Activated CD4-positive, alpha-beta T cell treated with anti-CD3 and anti-CD28 coated beads, Interleukin-2, amount 10 ng/mL, durations not matched to agents 7 days and 5 days (primary cell): ENCODE data around the gene KLHL14. TPM values are rescaled to one million over a fixed set of nuclear protein-coding genes. Genes with fewer than 3 reads are reported as not detected.

Experiments
- CTCF ChIA-PET: fragments of 350-600 bp; sonication (Branson Sonifier 250); formaldehyde crosslinking; loops from one replicate; lab custom pipeline; 2021; ENCODE audit warnings: antibody characterized with exemption; lab: Charles Lee
- POLR2A ChIA-PET: fragments of 350-600 bp; sonication (Branson Sonifier 250); formaldehyde crosslinking; loops from one replicate; lab custom pipeline; 2021; ENCODE audit warnings: antibody characterized with exemption; lab: Charles Lee
- DNase-seq: peaks from one replicate; pipeline ENCODE4 v3.0.0-alpha.2; 2020
- H3K27ac Mint-ChIP-seq: one replicate; pipeline ENCODE4 v1.8.0; 2021; ENCODE audit warnings: mild to moderate bottlenecking, moderate library complexity, mixed read lengths
- H3K27me3 Mint-ChIP-seq: one replicate; pipeline ENCODE4 v1.8.0; 2021; ENCODE audit warnings: mixed read lengths
- H3K36me3 Mint-ChIP-seq: one replicate; pipeline ENCODE4 v1.8.0; 2021; ENCODE audit warnings: low read depth, mixed read lengths
- H3K4me1 Mint-ChIP-seq: one replicate; pipeline ENCODE4 v1.8.0; 2021; ENCODE audit warnings: mixed read lengths
- H3K4me3 Mint-ChIP-seq: one replicate; pipeline ENCODE4 v1.8.0; 2021; ENCODE audit warnings: mild to moderate bottlenecking, moderate library complexity, mixed read lengths
- H3K9me3 Mint-ChIP-seq: one replicate; pipeline ENCODE4 v1.8.0; 2021; ENCODE audit warnings: mixed read lengths
- total RNA-seq, 2 experiments: library from RNA; stranded (reverse); gene quantifications; one replicate each; pipeline ENCODE4 v1.2.3, GENCODE V29; 2021

Gene KLHL14
- total RNA-seq, 2 experiments from 2014 or later, result not detected

- POLR2A ChIA-PET, result no interaction called here
- no peaks in the 10 kb centered on the region for H3K36me3 Mint-ChIP-seq
- no peaks in the 10 kb centered on the region for H3K9me3 Mint-ChIP-seq
- no peaks in the 10 kb centered on the region for H3K4me1 Mint-ChIP-seq
- no peak for DNase-seq
- peaks cover 15% of the 10 kb centered on the region for H3K27me3 Mint-ChIP-seq
- no peak overlapping the region for H3K27ac Mint-ChIP-seq
- CTCF ChIA-PET, result no interaction called here
- H3K4me3 Mint-ChIP-seq, result no peak overlapping the region
These were observed 9.5 kb downstream of the KLHL14 start for GRCh38 chr18:32763293-32763692.

- CTCF ChIA-PET, result no interaction called here
- Mint-ChIP-seq H3K4me1 (no peaks in the 10 kb centered on the region), H3K4me3 (no peak overlapping the region), H3K36me3 (no peaks in the 10 kb centered on the region), H3K27ac (no peak overlapping the region), H3K9me3 (no peaks in the 10 kb centered on the region), H3K27me3 (peaks cover 9% of the 10 kb centered on the region)
- no peak for DNase-seq
- POLR2A ChIA-PET, result no interaction called here
These were observed 11.6 kb downstream of the KLHL14 start for GRCh38 chr18:32761231-32761630.

GRCh38 chr18:32760391-32760790 is 12.4 kb downstream of the KLHL14 start:
- Mint-ChIP-seq H3K4me3 (no peak overlapping the region), H3K27ac (no peak overlapping the region), H3K4me1 (no peaks in the 10 kb centered on the region), H3K9me3 (no peaks in the 10 kb centered on the region), H3K36me3 (no peaks in the 10 kb centered on the region), H3K27me3 (peaks cover 13% of the 10 kb centered on the region)
- no peak for DNase-seq
- ChIA-PET CTCF (no interaction called here), POLR2A (no interaction called here)

GRCh38 chr18:32759611-32760167 is 13.1 kb downstream of the KLHL14 start:
- Mint-ChIP-seq H3K36me3 (no peaks in the 10 kb centered on the region), H3K4me3 (no peak overlapping the region), H3K27me3 (peaks cover 13% of the 10 kb centered on the region), H3K4me1 (no peaks in the 10 kb centered on the region), H3K9me3 (no peaks in the 10 kb centered on the region), H3K27ac (no peak overlapping the region)
- POLR2A ChIA-PET, result no interaction called here
- DNase-seq, result no peak
- CTCF ChIA-PET, result no interaction called here

GRCh38 chr18:32754508-32755263 is 18.1 kb downstream of the KLHL14 start:
- H3K36me3 Mint-ChIP-seq, result no peaks in the 10 kb centered on the region
- ChIA-PET POLR2A (no interaction called here), CTCF (no interaction called here)
- H3K4me1 Mint-ChIP-seq, result no peaks in the 10 kb centered on the region
- no peaks in the 10 kb centered on the region for H3K9me3 Mint-ChIP-seq
- no peak overlapping the region for H3K4me3 Mint-ChIP-seq
- H3K27me3 Mint-ChIP-seq, result peaks cover 10% of the 10 kb centered on the region
- no peak for DNase-seq
- no peak overlapping the region for H3K27ac Mint-ChIP-seq

GRCh38 chr18:32753656-32754260 is 19.1 kb downstream of the KLHL14 start:
- POLR2A ChIA-PET, result no interaction called here

GRCh38 chr18:32750328-32750727 is 22.5 kb downstream of the KLHL14 start:
- H3K4me1 Mint-ChIP-seq, result no peaks in the 10 kb centered on the region
- no peaks in the 10 kb centered on the region for H3K9me3 Mint-ChIP-seq
- ChIA-PET POLR2A (no interaction called here), CTCF (interaction anchor here (0.7 kb wide), 1 partner anchor 119 kb away, joined by 3 read pairs; no protein-coding TSS in a partner anchor)
- H3K27ac Mint-ChIP-seq, result no peak overlapping the region
- DNase-seq, result no peak
- no peaks in the 10 kb centered on the region for H3K36me3 Mint-ChIP-seq
- peaks cover 2% of the 10 kb centered on the region for H3K27me3 Mint-ChIP-seq
- no peak overlapping the region for H3K4me3 Mint-ChIP-seq

More at GRCh38 chr18:32753656-32754260, 19.1 kb downstream of the KLHL14 start:
- DNase-seq, result no peak
- Mint-ChIP-seq H3K27me3 (peaks cover 9% of the 10 kb centered on the region), H3K9me3 (no peaks in the 10 kb centered on the region), H3K27ac (no peak overlapping the region), H3K36me3 (no peaks in the 10 kb centered on the region), H3K4me3 (no peak overlapping the region), H3K4me1 (no peaks in the 10 kb centered on the region)
- CTCF ChIA-PET, result no interaction called here

GRCh38 chr18:32749809-32750208 is 23.0 kb downstream of the KLHL14 start:
- Mint-ChIP-seq H3K9me3 (no peaks in the 10 kb centered on the region), H3K4me3 (no peak overlapping the region), H3K27ac (no peak overlapping the region), H3K36me3 (no peaks in the 10 kb centered on the region), H3K4me1 (no peaks in the 10 kb centered on the region), H3K27me3 (peaks cover 2% of the 10 kb centered on the region)
- POLR2A ChIA-PET, result no interaction called here
- CTCF ChIA-PET, result no interaction called here
- no peak for DNase-seq

- ChIA-PET CTCF (no interaction called here), POLR2A (no interaction called here)
- H3K9me3 Mint-ChIP-seq, result no peaks in the 10 kb centered on the region
- no peaks in the 10 kb centered on the region for H3K36me3 Mint-ChIP-seq
- H3K4me3 Mint-ChIP-seq, result no peak overlapping the region
- H3K27ac Mint-ChIP-seq, result no peak overlapping the region
- H3K4me1 Mint-ChIP-seq, result no peaks in the 10 kb centered on the region
- DNase-seq, result no peak
- peaks cover under 1% of the 10 kb centered on the region for H3K27me3 Mint-ChIP-seq
These were observed 30.2 kb downstream of the KLHL14 start for GRCh38 chr18:32742579-32742978.

GRCh38 chr18:32735781-32736180 is 37.0 kb downstream of the KLHL14 start:
- ChIA-PET POLR2A (no interaction called here), CTCF (interaction anchor here (0.7 kb wide), 1 partner anchor 73 kb away, joined by 3 read pairs; no protein-coding TSS in a partner anchor)
- Mint-ChIP-seq H3K9me3 (no peaks in the 10 kb centered on the region), H3K4me1 (peaks cover 3% of the 10 kb centered on the region), H3K27me3 (peaks cover 5% of the 10 kb centered on the region), H3K36me3 (no peaks in the 10 kb centered on the region), H3K4me3 (no peak overlapping the region), H3K27ac (no peak overlapping the region)
- no peak for DNase-seq

GRCh38 chr18:32734442-32734841 is 38.4 kb downstream of the KLHL14 start:
- DNase-seq, result no peak
- CTCF ChIA-PET, result no interaction called here
- Mint-ChIP-seq H3K9me3 (no peaks in the 10 kb centered on the region), H3K4me1 (peaks cover 7% of the 10 kb centered on the region), H3K27ac (no peak overlapping the region), H3K36me3 (no peaks in the 10 kb centered on the region), H3K4me3 (no peak overlapping the region), H3K27me3 (peaks cover 5% of the 10 kb centered on the region)
- POLR2A ChIA-PET, result no interaction called here

- Mint-ChIP-seq H3K4me1 (peaks cover 7% of the 10 kb centered on the region), H3K9me3 (no peaks in the 10 kb centered on the region), H3K4me3 (no peak overlapping the region), H3K36me3 (no peaks in the 10 kb centered on the region), H3K27me3 (peaks cover 3% of the 10 kb centered on the region), H3K27ac (no peak overlapping the region)
- no peak for DNase-seq
- ChIA-PET POLR2A (no interaction called here), CTCF (no interaction called here)
These were observed 40.7 kb downstream of the KLHL14 start for GRCh38 chr18:32732165-32732564.

- peak overlapping the region; percentile 9 for H3K4me3 Mint-ChIP-seq
- peaks cover 3% of the 10 kb centered on the region for H3K27me3 Mint-ChIP-seq
- DNase-seq, result no peak
- H3K9me3 Mint-ChIP-seq, result no peaks in the 10 kb centered on the region
- POLR2A ChIA-PET, result no interaction called here
- peaks cover 7% of the 10 kb centered on the region for H3K4me1 Mint-ChIP-seq
- peak overlapping the region; percentile 77 for H3K27ac Mint-ChIP-seq
- CTCF ChIA-PET, result no interaction called here
- no peaks in the 10 kb centered on the region for H3K36me3 Mint-ChIP-seq
These were observed 42.2 kb downstream of the KLHL14 start for GRCh38 chr18:32730620-32731091.
